B cell (primary cell): ENCODE measurements around the gene CITED4. TPM values are rescaled to one million over a fixed set of nuclear protein-coding genes. Genes with fewer than 3 reads are reported as not detected.

Experiments
- ATAC-seq: fragments of 200-7000 bp; cut with Tn5 transposase; one replicate; pipeline ENCODE4 v1.10.0; 2021; ENCODE audit warnings: low read depth, mild to moderate bottlenecking, moderate number of reproducible peaks, moderate library complexity
- CTCF ChIA-PET: fragments of 350-600 bp; sonication (Branson Sonifier 250); formaldehyde crosslinking; loops from one replicate; lab custom pipeline; 2021; ENCODE audit warnings: antibody characterized with exemption, inconsistent platforms; lab: Charles Lee
- POLR2A ChIA-PET: fragments of 350-600 bp; sonication (Branson Sonifier 250); formaldehyde crosslinking; loops from one replicate; lab custom pipeline; 2021; ENCODE audit warnings: antibody characterized with exemption; lab: Charles Lee
- DNase-seq: peaks from one replicate; pipeline ENCODE4 v3.0.0; 2013
- H2AFZ ChIP-seq: 2 replicates; pipeline ENCODE4 v1.6.1; 2012; ENCODE audit warnings: mild to moderate bottlenecking, low read depth, low read length; ENCODE audit not compliant: insufficient read depth, poor library complexity, severe bottlenecking
- H3K27ac ChIP-seq, 2 donors: 1 replicate in 1 of 2; 2 replicates in 1 of 2; pipeline ENCODE4 v1.5.1; 2012 to 2013; ENCODE audit warnings: low read length in 2 of 2, mild to moderate bottlenecking in 2 of 2, moderate library complexity in 1 of 2
- H3K27me3 ChIP-seq, 4 experiments: fragments of 200-600 bp in 1 of 4; sonication (generic) in 1 of 4; replicated peaks in 1 of 4; 1 replicate in 2 of 4; 2 replicates in 2 of 4; pipeline versions ENCODE4 v1.6.1 to v1.7.0; 2013 to 2016; ENCODE audit warnings: low read length in 3 of 4, mild to moderate bottlenecking in 2 of 4, mixed read lengths in 1 of 4, moderate library complexity in 1 of 4; ENCODE audit not compliant: insufficient read depth in 4 of 4, control insufficient read depth in 3 of 4; ENCODE audit errors: control extremely low read depth in 1 of 4
- H3K36me3 ChIP-seq, 2 experiments: replicated peaks in 1 of 2; 1 replicate in 1 of 2; 2 replicates in 1 of 2; pipeline versions ENCODE4 v1.6.1 to v1.7.1; 2013; ENCODE audit warnings: low read length in 1 of 2; ENCODE audit not compliant: insufficient read depth in 2 of 2, control insufficient read depth in 1 of 2; ENCODE audit errors: control extremely low read depth in 1 of 2, extremely low read depth in 1 of 2
- H3K4me1 ChIP-seq, 2 donors: fragments of 200-600 bp in 1 of 2; sonication (generic) in 1 of 2; 1 replicate in 1 of 2; 2 replicates in 1 of 2; pipeline versions ENCODE4 v1.5.1 to v1.6.1; 2013 to 2017; ENCODE audit warnings: low read length in 2 of 2; ENCODE audit not compliant: control insufficient read depth in 2 of 2, insufficient read depth in 2 of 2
- H3K4me2 ChIP-seq: replicated peaks from 2 replicates; pipeline ENCODE3; 2012; ENCODE audit warnings: mild to moderate bottlenecking, low read depth, low read length; ENCODE audit not compliant: poor library complexity, severe bottlenecking
- H3K4me3 ChIP-seq, 5 experiments: fragments of 200-600 bp in 1 of 5; sonication (generic) in 1 of 5; 1 replicate in 3 of 5; 2 replicates in 2 of 5; pipeline versions ENCODE4 v1.5.1 to v1.7.0; 2011 to 2016; ENCODE audit warnings: low read length in 4 of 5, mild to moderate bottlenecking in 4 of 5, low read depth in 2 of 5, control low read depth in 1 of 5, moderate library complexity in 1 of 5; ENCODE audit not compliant: insufficient read depth in 1 of 5; ENCODE audit errors: control extremely low read depth in 1 of 5, extremely low read depth in 1 of 5
- H3K79me2 ChIP-seq: fragments of 200-600 bp; sonication (generic); one replicate; pipeline ENCODE4 v1.6.0; 2016; ENCODE audit warnings: low read length; ENCODE audit not compliant: control insufficient read depth, insufficient read depth
- H3K9ac ChIP-seq: fragments of 200-600 bp; sonication (generic); 2 replicates; pipeline ENCODE4 v1.6.1; 2017; ENCODE audit warnings: mild to moderate bottlenecking, low read length, moderate library complexity
- H3K9me3 ChIP-seq, 3 donors: one replicate each; pipeline versions ENCODE4 v1.6.1 to v1.7.1; 2013; ENCODE audit warnings: low read length in 2 of 3; ENCODE audit not compliant: control insufficient read depth in 2 of 3, insufficient read depth in 1 of 3; ENCODE audit errors: control extremely low read depth in 1 of 3
- H4K20me1 ChIP-seq: 2 replicates; pipeline ENCODE4 v1.6.0; 2012; ENCODE audit warnings: mild to moderate bottlenecking, low read length; ENCODE audit not compliant: insufficient read depth, control insufficient read depth, poor library complexity, severe bottlenecking
- H3K27ac Mint-ChIP-seq: one replicate; pipeline ENCODE4 v1.8.0; 2021; ENCODE audit warnings: mixed read lengths
- H3K27me3 Mint-ChIP-seq: one replicate; pipeline ENCODE4 v1.8.0; 2021; ENCODE audit warnings: mixed read lengths
- H3K4me1 Mint-ChIP-seq: one replicate; pipeline ENCODE4 v1.8.0; 2021; ENCODE audit warnings: mixed read lengths
- H3K4me3 Mint-ChIP-seq: one replicate; pipeline ENCODE4 v1.8.0; 2021; ENCODE audit warnings: mixed read lengths
- H3K9me3 Mint-ChIP-seq: one replicate; pipeline ENCODE4 v1.8.0; 2022; ENCODE audit warnings: mixed read lengths; ENCODE audit not compliant: insufficient read depth
- CTCF ChIP-seq: fragments of 200-600 bp; IDR thresholded peaks from one replicate; pipeline ENCODE4 v1.8.0; 2022; ENCODE audit warnings: antibody characterized with exemption, mild to moderate bottlenecking
- EZH2 ChIP-seq: IDR thresholded peaks from 2 replicates; pipeline ENCODE4 v1.6.1; 2012; ENCODE audit warnings: borderline replicate concordance, low read depth, mild to moderate bottlenecking, moderate library complexity, low read length; ENCODE audit not compliant: insufficient read depth, poor library complexity, severe bottlenecking
- WGBS: methylation state at CpG from one replicate; pipeline ENCODE4 v1.1.5; 2013; ENCODE audit warnings: missing lambda C conversion rate; ENCODE audit not compliant: insufficient coverage; 5-methylcytosine and 5-hydroxymethylcytosine counted together
- intact Hi-C: fragments of 100-400 bp; cut with micrococcal nuclease; formaldehyde crosslinking; loops from one replicate; pipeline ENCODE4 v1.10.0; 2022
- polyA plus RNA-seq: library from polyadenylated mRNA; depleted of rRNA; stranded (reverse); fragments of >200 nt; gene quantifications from 2 replicates; pipeline ENCODE4 v1.2.3, GENCODE V29; 2012
- total RNA-seq, 2 donors: library from RNA; stranded (reverse); fragments of 120-200 nt in 1 of 2; gene quantifications; 1 replicate in 1 of 2; 2 replicates in 1 of 2; pipeline versions ENCODE4 v1.2.3 to v1.2.4, GENCODE V29; 2013 to 2022

The CITED4 gene
- total and polyA plus RNA-seq, 2 donors (not counting 1 experiment from before 2014, with no cell fraction given) = 3.2 to 5.6 TPM

- Mint-ChIP-seq H3K27me3 (peaks cover 8% of the 10 kb centered on the region), H3K27ac (no peak overlapping the region), H3K4me1 (no peaks in the 10 kb centered on the region), H3K4me3 (no peak overlapping the region), H3K9me3 (peaks cover 11% of the 10 kb centered on the region)
- Histone ChIP-seq H3K4me3 (no peak overlapping the region), H3K79me2 (no peaks in the 10 kb centered on the region), H3K4me2 (no peak overlapping the region), H2AFZ (no peak overlapping the region), H3K9me3 (peaks cover 0 to 15% (median 9%) of the 10 kb centered on the region in 3 donors), H3K36me3 (no peaks in the 10 kb centered on the region), H3K9ac (no peak overlapping the region), H3K27me3 (peaks cover 0 to 5% (median 0%) of the 10 kb centered on the region in 4 experiments), H4K20me1 (no peaks in the 10 kb centered on the region), H3K4me1 (no peaks in the 10 kb centered on the region), H3K27ac (no peak overlapping the region)
- intact Hi-C loops = no loop called here
- DNase-seq (no peak), ATAC-seq (no peak)
- POLR2A ChIA-PET = no interaction called here
- WGBS = 82% methylated on average over 3 of the region's 4 CpGs
- CTCF ChIA-PET = interaction anchor here (0.7 to 1.1 kb wide), 2 partner anchors 10 to 67 kb away, joined by 3 read pairs; no protein-coding TSS in a partner anchor
- no peak for TF ChIP-seq EZH2
- TF ChIP-seq CTCF = no peak
Observed at GRCh38 chr1:40897513-40897912, 35.4 kb upstream of the CITED4 start.

- H3K27ac ChIP-seq = no peak overlapping the region
- no peaks in the 10 kb centered on the region for H3K36me3 ChIP-seq
- H3K79me2 ChIP-seq = no peaks in the 10 kb centered on the region
- Mint-ChIP-seq H3K9me3 (peaks cover 11% of the 10 kb centered on the region), H3K4me3 (no peak overlapping the region), H3K27me3 (peaks cover 9% of the 10 kb centered on the region), H3K4me1 (no peaks in the 10 kb centered on the region), H3K27ac (no peak overlapping the region)
- H2AFZ ChIP-seq = no peak overlapping the region
- H3K9ac ChIP-seq = no peak overlapping the region
- ATAC-seq (no peak), DNase-seq (no peak)
- CTCF ChIA-PET = no interaction called here
- POLR2A ChIA-PET = interaction anchor here (0.6 kb wide), 1 partner anchor 582 kb away, joined by 3 read pairs; no protein-coding TSS in a partner anchor
- H4K20me1 ChIP-seq = no peaks in the 10 kb centered on the region
- H3K9me3 ChIP-seq = peaks cover 0 to 15% (median 9%) of the 10 kb centered on the region in 3 donors
- TF ChIP-seq EZH2 (no peak), CTCF (no peak)
- intact Hi-C loops = no loop called here
- 95% methylated on average over 3 of the region's 3 CpGs for WGBS
- no peak overlapping the region for H3K4me3 ChIP-seq
- H3K4me2 ChIP-seq = no peak overlapping the region
- H3K4me1 ChIP-seq = no peaks in the 10 kb centered on the region
- H3K27me3 ChIP-seq = peaks cover 0 to 5% (median 0%) of the 10 kb centered on the region in 4 experiments
Observed at GRCh38 chr1:40896482-40896881, 34.3 kb upstream of the CITED4 start.
